ENCODE measurements around the gene KLHL42. TPM values are rescaled to one million over a fixed set of nuclear protein-coding genes. Genes with fewer than 3 reads are reported as not detected.
A peak's percentile ranks its signal among the peaks of the same experiment; 100 is the strongest.
"Not testable (repeated sequence)": the region's sequence is repeated elsewhere in the genome, so short reads cannot be mapped to it uniquely, and the experiment has no call there.

KLHL42 gene
- total RNA-seq, 4 donors from 2014 or later: 14.6 to 24.0 (median 21.5) TPM

DNA sequence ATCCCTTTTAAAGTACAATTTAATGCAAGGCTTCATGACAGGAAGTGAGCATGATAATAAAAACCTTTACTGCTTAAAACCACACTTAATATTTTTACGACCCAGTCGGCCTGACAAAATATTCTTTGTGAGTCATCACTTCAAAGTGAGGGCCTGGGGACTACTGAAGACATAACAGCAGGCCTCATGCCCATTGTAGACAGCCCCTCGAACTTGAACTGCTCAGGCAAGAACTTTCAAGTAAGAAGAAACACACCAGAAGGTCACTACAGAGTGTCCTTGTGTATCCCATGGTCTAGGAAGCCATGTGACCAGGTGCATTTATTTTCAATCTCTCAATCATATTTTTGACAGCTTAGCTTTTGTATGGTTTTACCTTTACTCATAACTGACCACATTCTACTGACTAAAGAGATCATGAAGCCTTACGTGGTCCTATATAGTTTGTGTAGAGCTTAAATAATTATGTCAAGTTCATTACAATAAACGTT, 61.4 kb downstream of the KLHL42 start:
- TF ChIP-seq, protein P1, sequence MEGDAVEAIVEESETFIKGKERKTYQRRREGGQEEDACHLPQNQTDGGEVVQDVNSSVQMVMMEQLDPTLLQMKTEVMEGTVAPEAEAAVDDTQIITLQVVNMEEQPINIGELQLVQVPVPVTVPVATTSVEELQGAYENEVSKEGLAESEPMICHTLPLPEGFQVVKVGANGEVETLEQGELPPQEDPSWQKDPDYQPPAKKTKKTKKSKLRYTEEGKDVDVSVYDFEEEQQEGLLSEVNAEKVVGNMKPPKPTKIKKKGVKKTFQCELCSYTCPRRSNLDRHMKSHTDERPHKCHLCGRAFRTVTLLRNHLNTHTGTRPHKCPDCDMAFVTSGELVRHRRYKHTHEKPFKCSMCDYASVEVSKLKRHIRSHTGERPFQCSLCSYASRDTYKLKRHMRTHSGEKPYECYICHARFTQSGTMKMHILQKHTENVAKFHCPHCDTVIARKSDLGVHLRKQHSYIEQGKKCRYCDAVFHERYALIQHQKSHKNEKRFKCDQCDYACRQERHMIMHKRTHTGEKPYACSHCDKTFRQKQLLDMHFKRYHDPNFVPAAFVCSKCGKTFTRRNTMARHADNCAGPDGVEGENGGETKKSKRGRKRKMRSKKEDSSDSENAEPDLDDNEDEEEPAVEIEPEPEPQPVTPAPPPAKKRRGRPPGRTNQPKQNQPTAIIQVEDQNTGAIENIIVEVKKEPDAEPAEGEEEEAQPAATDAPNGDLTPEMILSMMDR (IDR thresholded peaks at IDR 0.05): no peak
- DNase-seq (ENCODE audit: low spot score) (no peak), ATAC-seq (ENCODE audit: low FRiP score) (no peak)

DNA sequence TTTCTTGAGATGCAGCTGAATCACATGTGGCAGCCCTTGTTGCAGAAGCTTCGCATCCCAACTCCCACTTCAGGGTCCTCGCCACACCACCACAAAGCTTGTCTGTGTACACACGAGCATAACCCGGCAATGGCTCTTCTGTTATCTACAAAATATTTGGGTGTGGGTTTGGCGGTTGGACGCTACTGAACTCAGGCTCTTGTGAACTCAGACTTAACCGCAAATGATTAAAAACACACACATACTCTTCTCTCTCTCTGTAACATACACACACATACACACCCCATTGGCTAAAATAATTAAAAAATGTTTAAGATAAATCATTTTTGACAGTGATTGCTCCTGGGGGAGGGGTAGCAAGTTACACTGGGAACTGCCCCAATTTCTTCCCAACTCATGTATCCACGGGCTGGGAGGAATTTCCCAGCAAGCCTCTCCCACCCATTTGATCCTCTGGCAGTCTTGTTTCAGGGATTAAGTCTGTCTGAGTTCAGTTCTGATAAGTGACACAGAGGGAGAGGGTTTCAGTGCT, 63.7 kb downstream of the KLHL42 start:
- ATAC-seq (ENCODE audit: low FRiP score): peak; percentile 57

DNA sequence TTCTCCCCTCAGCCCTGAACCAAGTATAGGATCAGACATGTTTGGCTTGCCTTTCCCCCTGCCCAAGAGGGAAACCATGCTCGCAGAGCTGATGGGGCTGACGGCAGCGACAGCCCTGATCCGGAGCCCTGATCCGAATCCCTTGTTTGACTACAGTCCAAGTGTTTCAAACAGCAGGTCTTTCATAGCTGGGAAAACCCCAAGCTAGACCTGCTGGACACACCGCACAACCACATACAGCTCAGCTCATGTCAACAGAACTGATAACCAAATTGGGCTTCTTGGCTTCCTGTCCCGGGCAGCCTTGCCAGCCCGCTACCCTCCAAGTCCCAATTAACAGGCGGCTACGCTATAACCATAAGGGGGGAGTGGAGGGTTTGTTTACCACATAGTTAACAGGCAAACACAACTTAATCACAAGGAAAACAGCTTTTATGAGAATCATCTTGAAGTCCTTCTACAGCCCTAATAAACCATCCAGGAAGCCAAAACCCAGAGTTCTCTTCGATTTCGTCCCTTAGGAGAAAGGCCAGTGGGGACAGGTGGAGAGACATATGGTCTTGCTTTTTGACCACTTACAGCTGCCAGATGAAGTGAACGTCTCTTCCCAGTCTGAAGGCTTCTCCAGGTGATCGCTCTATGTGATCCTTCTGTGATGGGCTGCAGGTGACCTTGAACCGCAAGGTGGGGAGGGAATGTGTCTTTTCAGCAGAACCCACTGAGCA, 64.5 kb downstream of the KLHL42 start:
- DNase-seq (ENCODE audit: low spot score) (no peak), ATAC-seq (ENCODE audit: low FRiP score) (no peak)
- TF ChIP-seq, protein P1 (IDR thresholded peaks at IDR 0.05): no peak

More for the DNA sequence above, 63.7 kb downstream of the KLHL42 start:
- no peak for DNase-seq (ENCODE audit: low spot score)
- TF ChIP-seq, protein P1 (IDR thresholded peaks at IDR 0.05): no peak

DNA sequence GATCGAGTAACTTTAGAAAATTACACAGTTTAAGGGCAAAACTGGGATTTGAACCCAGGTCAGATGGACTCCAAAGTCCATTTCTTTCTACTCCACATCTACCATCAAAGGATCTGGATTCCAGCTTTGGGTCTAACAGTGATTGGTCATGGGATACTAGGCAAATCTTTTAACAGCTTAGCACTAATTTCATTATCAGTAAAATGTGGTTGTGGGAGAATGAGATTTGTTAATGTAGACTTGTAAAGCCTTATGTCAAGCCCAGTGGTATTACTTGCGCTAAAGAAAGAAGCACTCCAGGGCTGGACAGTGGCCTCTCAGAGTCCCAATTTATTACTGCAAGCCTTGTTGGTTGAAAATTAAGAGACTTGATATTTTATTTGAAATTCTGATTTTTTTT, 65.2 kb downstream of the KLHL42 start:
- TF ChIP-seq, protein P1 (IDR thresholded peaks at IDR 0.05): no peak
- ATAC-seq (ENCODE audit: low FRiP score): no peak
- no peak for DNase-seq (ENCODE audit: low spot score)

DNA sequence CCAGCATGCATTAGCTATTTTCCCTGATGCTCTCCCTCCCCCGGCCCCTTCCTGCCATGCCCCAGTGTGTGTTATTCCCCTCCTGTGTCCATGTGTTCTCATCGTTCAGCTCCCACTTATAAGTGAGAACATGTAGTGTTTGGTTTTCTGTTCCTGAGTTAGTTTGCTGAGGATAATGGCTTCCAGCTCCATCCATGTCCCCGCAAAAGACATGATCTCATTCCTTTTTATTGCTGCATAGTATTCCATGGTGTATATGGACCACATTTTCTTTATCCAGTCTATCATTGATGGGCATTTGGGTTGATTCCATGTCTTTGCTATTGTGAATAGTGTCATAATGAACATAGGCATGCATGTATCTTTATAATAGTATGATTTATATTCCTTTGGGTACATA, 65.7 kb downstream of the KLHL42 start:
- ATAC-seq (ENCODE audit: low FRiP score); DNase-seq (ENCODE audit: low spot score): not testable (repeated sequence)

DNA sequence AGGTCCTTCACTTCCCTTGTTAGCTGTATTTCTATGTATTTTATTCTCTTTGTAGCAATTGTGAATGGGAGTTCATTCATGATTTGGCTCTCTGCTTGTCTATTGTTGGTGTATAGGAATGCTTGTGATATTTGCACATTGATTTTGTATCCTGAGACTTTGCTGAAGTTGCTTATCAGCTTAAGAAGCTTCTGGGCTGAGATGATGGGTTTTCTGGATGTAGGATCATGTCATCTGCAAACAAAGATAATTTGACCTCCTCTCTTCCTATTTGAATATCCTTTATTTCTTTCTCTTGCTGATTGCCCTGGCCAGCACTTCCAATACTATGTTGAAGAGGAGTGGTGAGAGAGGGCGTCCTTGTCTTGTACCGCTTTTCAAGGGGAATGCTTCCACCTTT, 67.3 kb downstream of the KLHL42 start:
- not testable (repeated sequence) for ATAC-seq (ENCODE audit: low FRiP score); DNase-seq (ENCODE audit: low spot score)

DNA sequence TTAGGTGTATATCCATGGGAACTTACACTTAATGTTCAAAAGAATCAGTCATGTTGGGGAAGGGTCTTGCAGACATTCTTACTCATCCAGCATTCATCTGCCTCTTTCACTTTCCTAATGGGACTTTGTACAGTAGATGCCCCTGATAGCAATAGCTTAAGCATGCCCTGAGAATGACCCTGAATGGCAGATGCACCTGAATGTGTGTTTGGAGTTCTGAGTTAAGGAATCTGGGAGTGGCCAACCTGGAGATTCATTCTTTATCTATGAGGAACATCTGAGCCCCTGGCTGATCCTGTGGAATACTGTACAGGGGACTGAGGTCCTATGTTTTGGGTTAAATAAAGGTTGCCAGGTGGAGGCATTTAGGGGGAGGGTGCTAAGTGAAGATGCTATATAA, 71.3 kb downstream of the KLHL42 start:
- DNase-seq (ENCODE audit: low spot score): no peak
- ATAC-seq (ENCODE audit: low FRiP score): no peak
- TF ChIP-seq, protein P1 (IDR thresholded peaks at IDR 0.05): no peak

DNA sequence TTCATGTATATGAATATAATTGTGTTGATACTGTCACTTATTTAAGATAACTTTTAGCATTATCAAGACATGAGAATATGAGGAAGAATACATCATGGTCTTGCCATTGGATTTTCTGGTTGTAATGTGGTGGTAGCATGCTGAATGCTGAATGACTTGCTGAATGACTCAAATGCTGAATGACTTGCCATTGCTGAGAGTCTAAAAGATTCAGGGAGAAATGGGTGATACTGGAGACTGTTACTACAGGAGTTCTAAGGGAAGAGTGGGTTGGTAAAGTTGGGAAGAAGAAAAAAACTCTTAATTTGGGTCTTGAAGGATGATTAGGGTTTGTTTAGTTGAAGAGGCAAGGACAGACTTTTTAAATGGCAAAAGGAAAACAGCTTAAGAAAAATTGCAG, 72.1 kb downstream of the KLHL42 start:
- ATAC-seq (ENCODE audit: low FRiP score): no peak
- TF ChIP-seq, protein P1 (IDR thresholded peaks at IDR 0.05): no peak
- DNase-seq (ENCODE audit: low spot score): no peak

Data from omental fat pad (tissue), 4 donors.